Cardiac fibroblast (primary cell): ENCODE results near the gene LMX1B.
"Not testable (repeated sequence)": the region's sequence is repeated elsewhere in the genome, so short reads cannot be mapped to it uniquely, and the experiment has no call there.

Source experiments
- DNase-seq, 2 donors: peaks; one replicate each; pipeline versions ENCODE4 v3.0.0 to v3.0.0-alpha.2; 2010; ENCODE audit warnings: low read depth in 2 of 2
- H3K4me3 ChIP-seq, 2 donors: replicated peaks in 1 of 2; 1 replicate in 1 of 2; 2 replicates in 1 of 2; pipeline ENCODE4 v1.5.1; 2011; ENCODE audit warnings: low read depth in 2 of 2, low read length in 2 of 2, mild to moderate bottlenecking in 2 of 2, moderate library complexity in 1 of 2
- CTCF ChIP-seq: IDR thresholded peaks from one replicate; pipeline ENCODE4 v1.5.1; 2011; ENCODE audit warnings: low read depth, mild to moderate bottlenecking, low read length, inconsistent platforms

LMX1B gene

GRCh38 chr9:126647585-126648411 is 34.1 kb downstream of the LMX1B start:
- TF ChIP-seq CTCF = no peak
- no peak overlapping the region for H3K4me3 ChIP-seq
- no peak for DNase-seq

DNA sequence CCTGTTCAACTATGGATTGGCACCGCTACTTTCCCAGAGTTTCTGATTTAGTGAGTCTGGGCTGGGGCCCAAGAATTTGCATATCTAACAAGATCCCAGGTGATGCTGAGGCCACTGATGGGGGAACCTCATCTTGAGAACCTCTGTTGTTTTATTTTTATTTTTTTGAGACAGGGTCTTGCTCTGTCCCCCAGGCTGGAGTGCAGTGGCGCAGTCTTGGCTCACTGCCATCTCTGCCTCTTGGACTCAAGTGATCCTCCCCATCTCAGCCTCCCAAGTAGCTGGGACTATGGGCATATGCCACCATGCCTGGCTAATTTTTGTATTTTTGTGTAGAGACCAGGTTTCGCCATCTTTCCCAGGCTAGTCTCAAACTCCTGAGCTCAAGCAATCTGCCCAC is 35.7 kb downstream of the LMX1B start:
- no peak for TF ChIP-seq CTCF
- DNase-seq = no peak
- no peak overlapping the region for H3K4me3 ChIP-seq

DNA sequence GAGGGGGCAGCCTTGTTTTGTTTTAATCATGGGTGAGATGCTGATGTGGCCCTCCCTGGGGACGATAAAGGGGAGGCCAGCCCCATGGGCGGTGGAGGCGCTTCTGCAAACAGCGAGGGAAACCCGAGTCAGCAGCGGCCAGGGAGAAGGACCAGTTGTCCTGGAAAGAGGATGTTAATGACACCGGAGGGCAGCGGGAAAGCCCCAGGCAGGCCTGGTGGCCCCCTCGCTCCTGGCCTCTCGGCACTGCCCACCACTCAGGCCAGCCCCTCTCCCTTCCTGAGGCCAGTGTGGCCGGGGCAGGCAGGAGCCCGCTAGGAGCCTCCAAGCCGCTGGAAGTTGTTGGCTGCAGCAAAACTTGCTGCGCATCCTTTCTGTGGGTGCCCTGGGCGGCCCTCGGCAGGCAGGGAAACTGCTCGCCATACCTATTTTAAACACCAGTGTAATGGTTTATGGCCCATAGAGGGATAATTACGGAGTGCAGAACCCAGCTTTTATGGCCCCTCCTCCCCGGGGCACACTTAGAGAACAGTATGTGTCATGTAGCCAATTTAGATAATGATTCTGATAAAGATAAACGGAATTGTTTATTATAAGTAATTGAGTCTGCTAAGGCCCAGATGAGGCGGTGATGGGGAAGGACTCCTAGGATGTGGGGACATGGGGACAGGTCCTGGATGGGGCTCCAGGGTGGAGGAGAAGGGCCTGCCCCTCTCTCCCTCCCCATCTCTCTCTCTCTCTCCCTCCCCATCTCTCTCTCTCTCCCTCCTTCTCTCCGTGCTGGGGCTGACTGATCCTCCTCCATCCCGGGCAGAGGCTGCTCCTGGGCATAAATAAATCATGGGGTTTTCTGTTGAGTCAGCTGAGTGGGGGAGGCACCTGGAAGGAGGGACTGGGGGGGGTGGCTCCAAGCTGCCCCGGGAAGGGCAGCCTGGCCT is 36.9 kb downstream of the LMX1B start:
- no peak for DNase-seq
- no peak overlapping the region for H3K4me3 ChIP-seq
- TF ChIP-seq CTCF = no peak

GRCh38 chr9:126652140-126652582 is 38.4 kb downstream of the LMX1B start:
- no peak for DNase-seq
- H3K4me3 ChIP-seq = no peak overlapping the region
- no peak for TF ChIP-seq CTCF

DNA sequence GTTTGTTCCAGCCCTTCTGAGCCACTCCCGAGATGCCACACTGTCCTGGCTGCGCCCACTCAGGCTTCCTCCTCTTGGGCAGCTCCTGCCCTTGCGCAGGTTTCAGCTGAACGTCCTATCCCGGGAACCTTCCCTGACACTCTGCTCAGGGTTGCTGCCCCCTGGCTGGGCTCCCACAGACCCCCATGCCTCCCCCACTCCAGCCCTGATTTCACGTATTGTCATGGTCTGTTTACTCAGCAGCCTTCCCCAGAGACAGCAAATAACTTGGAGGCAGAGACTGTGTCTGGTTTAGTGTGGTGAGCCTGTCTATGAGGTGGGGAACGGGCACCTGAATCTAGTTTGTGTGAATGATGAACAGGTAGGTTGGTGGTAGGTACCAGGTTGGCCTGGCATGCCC is 40.4 kb downstream of the LMX1B start:
- no peak overlapping the region for H3K4me3 ChIP-seq
- no peak for TF ChIP-seq CTCF
- no peak for DNase-seq

GRCh38 chr9:126656214-126656613 is 42.5 kb downstream of the LMX1B start:
- not testable (repeated sequence) for DNase-seq

More at GRCh38 chr9:126656214-126656613, 42.5 kb downstream of the LMX1B start:
- H3K4me3 ChIP-seq = not testable (repeated sequence)
